Effector memory CD4-positive, alpha-beta T cell (primary cell): ENCODE results near the gene HUNK.
"Not testable (repeated sequence)": the region's sequence is repeated elsewhere in the genome, so short reads cannot be mapped to it uniquely, and the experiment has no call there.

ENCODE experiments used
- DNase-seq, 3 donors: peaks; one replicate each; pipeline ENCODE4 v3.0.0-alpha.2; 2020
- H3K27ac ChIP-seq: 2 replicates; pipeline ENCODE4 v1.7.0; 2013; ENCODE audit warnings: mild to moderate bottlenecking, low read length, moderate library complexity; ENCODE audit not compliant: insufficient read depth, poor library complexity, severe bottlenecking
- H3K27me3 ChIP-seq: replicated peaks from 2 replicates; pipeline ENCODE4 v1.7.0; 2013; ENCODE audit warnings: mild to moderate bottlenecking, low read length; ENCODE audit not compliant: insufficient read depth, control insufficient read depth, poor library complexity, severe bottlenecking
- H3K36me3 ChIP-seq: 2 replicates; pipeline ENCODE4 v1.7.0; 2013; ENCODE audit warnings: mild to moderate bottlenecking, low read length, moderate library complexity; ENCODE audit not compliant: control insufficient read depth, insufficient read depth
- H3K4me1 ChIP-seq: 2 replicates; pipeline ENCODE4 v1.7.0; 2013; ENCODE audit warnings: low read length, mild to moderate bottlenecking; ENCODE audit not compliant: control insufficient read depth, insufficient read depth, poor library complexity, severe bottlenecking
- H3K4me3 ChIP-seq: 2 replicates; pipeline ENCODE4 v1.7.0; 2013; ENCODE audit warnings: low read length, low read depth, mild to moderate bottlenecking; ENCODE audit not compliant: insufficient read depth, poor library complexity, severe bottlenecking
- H3K9me3 ChIP-seq: 2 replicates; pipeline ENCODE4 v1.7.0; 2013; ENCODE audit warnings: mild to moderate bottlenecking, low read length, moderate library complexity; ENCODE audit not compliant: control insufficient read depth

Gene HUNK

DNA sequence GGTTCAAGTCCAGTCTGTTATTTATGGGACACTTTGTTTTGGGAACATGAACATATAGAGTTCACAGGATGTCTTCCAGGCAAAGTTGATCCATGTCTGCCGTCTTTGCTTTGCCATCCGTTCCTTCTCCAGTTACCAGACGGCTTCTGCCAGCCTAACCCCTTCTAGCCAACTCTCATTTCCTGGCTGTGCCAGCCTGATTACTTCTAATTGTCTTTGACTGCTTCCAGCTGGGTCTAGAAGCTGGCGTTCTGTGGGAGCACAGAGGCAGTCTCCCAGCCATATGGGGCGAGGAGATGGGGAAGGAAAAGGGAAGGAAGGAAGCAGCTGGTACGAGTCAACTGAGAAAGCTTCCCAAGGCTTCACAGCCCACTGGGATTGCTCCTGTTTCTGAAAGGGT lies 3.1 kb upstream of the HUNK start:
- H3K4me1 ChIP-seq, result peaks cover 8% of the 10 kb centered on the region
- no peak overlapping the region for H3K4me3 ChIP-seq
- no peak overlapping the region for H3K27ac ChIP-seq
- no peak for DNase-seq
- peaks cover 12% of the 10 kb centered on the region for H3K27me3 ChIP-seq
- H3K9me3 ChIP-seq, result no peaks in the 10 kb centered on the region
- no peaks in the 10 kb centered on the region for H3K36me3 ChIP-seq

DNA sequence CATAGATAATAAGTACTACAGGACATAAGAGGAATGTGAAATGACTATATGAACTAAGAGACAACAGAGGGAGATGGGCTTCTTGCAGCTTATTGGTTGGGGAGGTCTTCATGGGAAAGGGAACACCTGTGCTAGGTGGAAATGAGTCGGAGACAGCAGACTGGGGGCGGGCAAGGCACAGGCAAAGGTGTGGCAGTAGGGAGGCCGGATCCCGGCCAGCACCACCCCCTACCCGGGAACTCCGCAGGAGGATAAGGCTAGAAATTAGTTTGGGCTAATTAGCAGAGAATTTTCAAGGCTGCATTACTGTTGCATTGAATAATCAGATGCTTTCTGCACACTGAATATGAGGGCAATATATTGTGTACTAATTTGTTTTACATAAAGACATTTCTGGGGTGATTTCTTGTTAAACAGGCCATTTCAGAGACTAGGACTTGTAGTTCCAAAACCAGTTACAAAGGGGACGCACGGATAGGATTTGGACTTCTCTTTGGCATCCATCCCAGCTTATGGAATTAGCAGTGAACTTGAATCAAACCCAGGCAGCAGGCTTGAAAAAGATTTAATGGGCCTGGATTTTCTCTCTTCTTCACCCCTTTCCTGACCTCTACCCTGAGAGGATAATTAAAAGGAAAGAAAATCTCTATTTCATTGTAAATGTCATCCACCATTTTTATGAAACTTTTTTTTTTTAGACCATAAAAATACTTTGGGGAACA lies 2.2 kb upstream of the HUNK start:
- no peak overlapping the region for H3K27ac ChIP-seq
- H3K36me3 ChIP-seq, result no peaks in the 10 kb centered on the region
- peaks cover 8% of the 10 kb centered on the region for H3K4me1 ChIP-seq
- peaks cover 14% of the 10 kb centered on the region for H3K27me3 ChIP-seq
- H3K4me3 ChIP-seq, result no peak overlapping the region
- no peaks in the 10 kb centered on the region for H3K9me3 ChIP-seq
- no peak for DNase-seq

GRCh38 chr21:31871371-31871770 lies 1.4 kb upstream of the HUNK start:
- DNase-seq, H3K36me3 ChIP-seq, H3K9me3 ChIP-seq, H3K4me3 ChIP-seq, H3K27ac ChIP-seq, H3K4me1 ChIP-seq: not testable (repeated sequence)
- peaks cover 18% of the 10 kb centered on the region for H3K27me3 ChIP-seq

DNA sequence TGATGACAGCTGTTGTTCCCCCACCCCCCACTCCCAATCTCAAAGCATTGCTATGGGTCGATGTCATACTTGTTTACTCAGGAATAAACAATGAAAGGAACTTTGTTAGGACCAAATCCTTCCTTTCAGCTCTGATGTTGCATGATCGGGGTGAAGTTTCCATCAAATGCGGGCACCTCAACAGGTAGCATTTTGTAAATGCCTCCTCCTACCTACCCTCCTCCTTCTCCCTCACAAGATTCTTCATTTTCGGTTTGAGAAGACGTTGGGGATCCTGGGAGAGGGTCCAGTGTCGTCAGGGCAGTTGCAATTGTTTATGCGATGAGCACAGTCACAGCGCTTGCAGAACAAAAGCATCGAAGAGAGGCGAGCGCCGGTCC lies 758 bp upstream of the HUNK start:
- no peak for DNase-seq
- H3K36me3 ChIP-seq, result no peaks in the 10 kb centered on the region
- H3K27ac ChIP-seq, result no peak overlapping the region
- H3K27me3 ChIP-seq, result peaks cover 18% of the 10 kb centered on the region
- peaks cover 8% of the 10 kb centered on the region for H3K4me1 ChIP-seq
- H3K9me3 ChIP-seq, result no peaks in the 10 kb centered on the region
- no peak overlapping the region for H3K4me3 ChIP-seq

- H3K27me3 ChIP-seq, result peaks cover 18% of the 10 kb centered on the region
- H3K27ac ChIP-seq, result no peak overlapping the region
These were observed 465 bp downstream of the HUNK start for GRCh38 chr21:31873275-31873695.

GRCh38 chr21:31873696-31874599 lies 1.1 kb downstream of the HUNK start:
- Histone ChIP-seq H3K27ac (no peak overlapping the region), H3K4me3 (peak overlapping the region; percentile 40), H3K9me3 (no peaks in the 10 kb centered on the region), H3K27me3 (peaks cover 18% of the 10 kb centered on the region), H3K4me1 (peaks cover 8% of the 10 kb centered on the region), H3K36me3 (no peaks in the 10 kb centered on the region)
- DNase-seq, result no peak

More at GRCh38 chr21:31873275-31873695, 465 bp downstream of the HUNK start:
- Histone ChIP-seq H3K36me3 (no peaks in the 10 kb centered on the region), H3K4me1 (peaks cover 8% of the 10 kb centered on the region), H3K4me3 (peak overlapping the region; percentile 39), H3K9me3 (no peaks in the 10 kb centered on the region)
- no peak for DNase-seq

DNA sequence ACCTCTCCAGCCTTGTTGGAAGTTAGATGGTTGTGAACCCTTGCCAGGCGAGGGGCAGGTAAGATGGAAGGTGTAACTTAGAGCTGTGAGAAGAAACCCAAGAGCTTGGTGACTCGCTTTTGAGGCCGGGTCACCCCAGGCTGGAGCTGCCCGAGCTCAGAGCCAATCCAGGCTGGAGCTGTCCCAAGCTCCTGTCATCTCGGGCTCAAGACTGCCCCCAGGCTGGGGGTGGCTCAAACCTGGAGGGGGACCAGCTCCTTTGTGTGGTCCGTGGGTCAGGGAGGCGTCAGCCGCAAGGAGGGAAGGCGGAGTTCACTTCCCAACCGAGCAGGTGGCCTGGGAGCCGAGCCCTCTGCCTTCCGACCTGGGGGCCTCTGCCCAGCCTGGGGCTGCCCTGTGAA lies 2.0 kb downstream of the HUNK start:
- no peak overlapping the region for H3K4me3 ChIP-seq
- peaks cover 8% of the 10 kb centered on the region for H3K4me1 ChIP-seq
- no peaks in the 10 kb centered on the region for H3K9me3 ChIP-seq
- DNase-seq, result no peak
- no peaks in the 10 kb centered on the region for H3K36me3 ChIP-seq
- peaks cover 18% of the 10 kb centered on the region for H3K27me3 ChIP-seq
- no peak overlapping the region for H3K27ac ChIP-seq

GRCh38 chr21:31875496-31876015 lies 2.7 kb downstream of the HUNK start:
- H3K27me3 ChIP-seq, result peaks cover 18% of the 10 kb centered on the region
- H3K4me1 ChIP-seq, result peaks cover 8% of the 10 kb centered on the region

GRCh38 chr21:31877463-31877957 lies 4.7 kb downstream of the HUNK start:
- Histone ChIP-seq H3K36me3 (no peaks in the 10 kb centered on the region), H3K4me3 (no peak overlapping the region), H3K9me3 (no peaks in the 10 kb centered on the region), H3K27me3 (peaks cover 15% of the 10 kb centered on the region), H3K4me1 (peaks cover 8% of the 10 kb centered on the region), H3K27ac (no peak overlapping the region)
- DNase-seq, result no peak

More at GRCh38 chr21:31875496-31876015, 2.7 kb downstream of the HUNK start:
- DNase-seq, result no peak
- H3K27ac ChIP-seq, result no peak overlapping the region
- no peaks in the 10 kb centered on the region for H3K9me3 ChIP-seq
- no peaks in the 10 kb centered on the region for H3K36me3 ChIP-seq
- no peak overlapping the region for H3K4me3 ChIP-seq

GRCh38 chr21:31878831-31879230 lies 6.0 kb downstream of the HUNK start:
- no peaks in the 10 kb centered on the region for H3K36me3 ChIP-seq
- peaks cover 4% of the 10 kb centered on the region for H3K4me1 ChIP-seq
- no peak for DNase-seq
- no peak overlapping the region for H3K4me3 ChIP-seq
- no peak overlapping the region for H3K27ac ChIP-seq
- H3K27me3 ChIP-seq, result peaks cover 8% of the 10 kb centered on the region
- no peaks in the 10 kb centered on the region for H3K9me3 ChIP-seq
